ENCODE results near the gene SGMS1.
A peak's percentile ranks its signal among the peaks of the same experiment; 100 is the strongest.
"Not testable (repeated sequence)": the region's sequence is repeated elsewhere in the genome, so short reads cannot be mapped to it uniquely, and the experiment has no call there.

SGMS1 gene

DNA sequence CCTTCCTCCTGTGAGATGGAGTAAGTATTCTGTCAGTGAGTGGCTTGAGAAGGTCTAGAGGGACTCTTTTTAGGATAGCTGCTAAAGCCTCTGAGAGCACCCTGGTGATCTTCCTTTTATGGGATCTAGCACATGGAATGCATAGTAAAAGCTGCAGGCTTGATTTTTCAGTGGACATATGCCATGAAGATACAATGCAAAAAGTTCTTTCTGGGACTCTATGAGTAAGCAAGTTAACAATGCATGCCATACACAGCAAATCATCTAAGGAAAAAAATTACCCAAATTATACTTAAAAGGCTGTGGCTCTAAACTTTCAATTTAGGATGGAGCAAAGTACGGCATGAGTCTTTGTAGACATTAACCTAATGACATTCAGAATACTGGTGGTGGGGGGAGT is 154.5 kb downstream of the SGMS1 start:
- no peaks in the 10 kb centered on the region for H3K27me3 Mint-ChIP-seq
- H3K4me3 Mint-ChIP-seq: no peak overlapping the region
- H3K27ac Mint-ChIP-seq: no peak overlapping the region
- no peaks in the 10 kb centered on the region for H3K9me3 Mint-ChIP-seq (ENCODE audit: low read depth)
- H3K36me3 Mint-ChIP-seq: peaks cover 19% of the 10 kb centered on the region
- peaks cover 64% of the 10 kb centered on the region for H3K4me1 Mint-ChIP-seq (ENCODE audit: low read depth)

DNA sequence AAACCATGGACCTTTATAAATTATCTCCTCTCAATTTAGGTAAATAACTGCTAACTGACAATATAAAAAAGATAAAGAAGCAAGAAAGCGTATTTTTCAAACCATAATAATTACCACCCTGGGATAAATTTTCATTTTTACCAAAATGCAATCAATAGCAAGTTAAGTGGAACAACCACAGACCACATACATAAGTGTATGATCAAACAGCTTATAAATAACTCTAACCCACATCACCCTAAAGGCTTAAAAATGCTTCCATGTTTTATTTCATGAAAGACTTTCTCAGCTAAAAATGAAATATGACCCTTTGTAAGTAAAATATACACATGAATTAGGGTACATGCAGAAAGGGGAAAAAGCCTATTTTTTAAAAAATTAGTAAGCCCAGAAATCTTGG is 156.5 kb downstream of the SGMS1 start:
- H3K27ac Mint-ChIP-seq: no peak overlapping the region
- H3K27me3 Mint-ChIP-seq: no peaks in the 10 kb centered on the region

DNA sequence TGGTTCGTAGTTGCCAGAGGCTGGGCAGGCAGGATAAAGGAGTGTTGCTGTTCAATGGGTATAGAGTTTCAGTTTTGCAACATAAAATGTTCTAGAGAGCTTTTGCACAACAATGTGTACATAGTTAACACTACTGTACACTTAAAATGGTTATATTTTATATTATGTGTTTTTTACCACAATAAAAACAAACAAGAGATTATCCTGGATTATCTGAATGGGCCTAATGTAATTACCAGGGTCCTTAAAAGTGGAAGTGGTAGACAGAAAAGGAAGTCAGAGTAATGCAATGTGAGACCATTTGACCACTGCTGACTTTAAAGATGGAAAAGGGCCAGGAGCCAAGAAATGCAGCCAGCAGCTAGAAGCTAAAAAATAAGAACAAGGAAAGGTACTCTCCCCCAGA is 159.7 kb downstream of the SGMS1 start:
- no peak overlapping the region for H3K27ac Mint-ChIP-seq
- H3K9me3 Mint-ChIP-seq (ENCODE audit: low read depth): no peaks in the 10 kb centered on the region
- H3K36me3 Mint-ChIP-seq: peaks cover 26% of the 10 kb centered on the region
- H3K27me3 Mint-ChIP-seq: no peaks in the 10 kb centered on the region
- peaks cover 24% of the 10 kb centered on the region for H3K4me1 Mint-ChIP-seq (ENCODE audit: low read depth)
- H3K4me3 Mint-ChIP-seq: no peak overlapping the region

More for the DNA sequence above, 156.5 kb downstream of the SGMS1 start:
- Mint-ChIP-seq H3K4me1 (ENCODE audit: low read depth) (peaks cover 54% of the 10 kb centered on the region), H3K4me3 (no peak overlapping the region), H3K36me3 (peaks cover 20% of the 10 kb centered on the region), H3K9me3 (ENCODE audit: low read depth) (no peaks in the 10 kb centered on the region)

DNA sequence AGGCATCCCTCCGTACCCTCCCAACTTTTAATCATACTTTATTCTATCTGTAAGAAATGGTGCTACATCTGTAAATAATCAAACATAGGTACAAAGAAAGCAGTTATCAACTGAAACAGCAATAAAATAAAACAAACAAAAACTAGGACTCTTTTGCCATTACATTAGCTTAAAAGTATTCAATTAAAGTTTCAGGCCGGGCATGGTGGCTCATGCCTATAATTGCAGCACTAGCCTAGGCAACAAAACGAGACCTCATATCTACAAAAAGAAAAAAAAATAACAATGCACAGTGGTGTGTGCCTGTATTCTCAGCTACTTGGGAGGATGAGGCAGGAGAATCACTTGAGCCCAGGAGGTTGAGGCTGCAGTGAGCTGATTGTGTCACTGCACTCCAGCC is 161.9 kb downstream of the SGMS1 start:
- H3K36me3 Mint-ChIP-seq: peaks cover 35% of the 10 kb centered on the region
- no peaks in the 10 kb centered on the region for H3K27me3 Mint-ChIP-seq
- H3K4me1 Mint-ChIP-seq (ENCODE audit: low read depth): peaks cover 3% of the 10 kb centered on the region
- H3K4me3 Mint-ChIP-seq: no peak overlapping the region
- H3K9me3 Mint-ChIP-seq (ENCODE audit: low read depth): no peaks in the 10 kb centered on the region
- H3K27ac Mint-ChIP-seq: no peak overlapping the region

DNA sequence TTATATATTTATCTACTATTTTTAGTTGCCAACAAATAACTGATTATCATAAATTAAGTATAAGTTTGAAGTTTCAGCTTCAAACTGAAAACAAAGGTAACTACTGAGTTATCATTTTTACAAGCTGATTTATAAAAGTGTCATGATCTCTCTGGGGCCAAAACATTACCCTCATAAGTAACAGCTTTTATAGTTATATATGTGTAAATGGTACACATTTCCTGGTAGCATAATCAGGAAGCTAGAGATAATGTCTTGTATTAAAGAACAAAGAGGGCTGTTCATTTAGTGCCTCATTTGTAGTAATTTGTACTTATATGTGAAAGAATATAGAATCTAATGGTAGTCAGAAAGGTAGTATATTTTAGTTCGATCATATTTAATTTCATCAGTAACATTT is 162.6 kb downstream of the SGMS1 start:
- no peaks in the 10 kb centered on the region for H3K27me3 Mint-ChIP-seq
- H3K9me3 Mint-ChIP-seq (ENCODE audit: low read depth): no peaks in the 10 kb centered on the region
- peaks cover 37% of the 10 kb centered on the region for H3K36me3 Mint-ChIP-seq
- no peak overlapping the region for H3K27ac Mint-ChIP-seq
- H3K4me3 Mint-ChIP-seq: no peak overlapping the region
- H3K4me1 Mint-ChIP-seq (ENCODE audit: low read depth): no peaks in the 10 kb centered on the region

DNA sequence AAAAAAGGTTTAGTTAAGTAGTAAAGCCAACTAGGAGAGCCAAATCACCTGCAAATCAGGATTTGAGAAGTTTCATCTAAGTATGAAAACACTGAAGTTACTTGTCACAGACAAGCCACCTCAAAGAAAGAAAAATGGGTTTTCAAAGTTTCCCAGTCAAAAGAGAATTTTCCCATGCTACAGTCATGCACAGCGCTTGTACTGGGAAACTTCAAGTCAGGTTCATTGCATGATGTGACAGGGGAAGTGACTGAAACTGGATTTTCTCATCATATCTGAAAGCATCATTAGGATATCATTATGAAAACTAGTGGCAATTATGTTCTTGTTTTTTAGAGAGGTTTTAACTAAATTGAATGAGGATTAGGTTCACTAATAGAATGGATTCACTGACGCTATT is 167.0 kb downstream of the SGMS1 start:
- Mint-ChIP-seq H3K9me3 (ENCODE audit: low read depth) (no peaks in the 10 kb centered on the region), H3K4me3 (no peak overlapping the region), H3K27ac (no peak overlapping the region), H3K27me3 (no peaks in the 10 kb centered on the region), H3K36me3 (peaks cover 25% of the 10 kb centered on the region), H3K4me1 (ENCODE audit: low read depth) (peaks cover 5% of the 10 kb centered on the region)

DNA sequence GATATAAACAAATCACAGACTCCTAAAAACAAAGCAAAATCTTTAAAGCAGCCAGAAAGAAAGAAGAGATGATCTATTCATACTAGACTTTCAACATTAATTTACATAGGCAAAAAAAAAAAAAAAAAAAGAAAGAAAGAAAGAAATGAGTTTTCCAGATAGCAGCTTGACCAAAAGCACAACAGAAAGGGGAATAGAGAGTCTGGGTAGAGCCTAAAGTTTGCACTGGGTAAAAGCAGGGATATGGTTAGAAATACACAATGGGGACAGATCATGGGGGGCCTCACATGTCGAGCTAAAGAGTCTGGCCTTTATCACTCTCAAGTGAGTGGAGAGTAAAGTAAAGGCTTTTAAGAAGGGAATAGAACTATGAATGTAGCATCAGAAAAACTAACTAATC is 169.8 kb downstream of the SGMS1 start:
- Mint-ChIP-seq H3K4me1 (ENCODE audit: low read depth) (peaks cover 10% of the 10 kb centered on the region), H3K27me3 (no peaks in the 10 kb centered on the region), H3K4me3 (no peak overlapping the region), H3K27ac (no peak overlapping the region), H3K36me3 (peaks cover 21% of the 10 kb centered on the region), H3K9me3 (ENCODE audit: low read depth) (no peaks in the 10 kb centered on the region)

DNA sequence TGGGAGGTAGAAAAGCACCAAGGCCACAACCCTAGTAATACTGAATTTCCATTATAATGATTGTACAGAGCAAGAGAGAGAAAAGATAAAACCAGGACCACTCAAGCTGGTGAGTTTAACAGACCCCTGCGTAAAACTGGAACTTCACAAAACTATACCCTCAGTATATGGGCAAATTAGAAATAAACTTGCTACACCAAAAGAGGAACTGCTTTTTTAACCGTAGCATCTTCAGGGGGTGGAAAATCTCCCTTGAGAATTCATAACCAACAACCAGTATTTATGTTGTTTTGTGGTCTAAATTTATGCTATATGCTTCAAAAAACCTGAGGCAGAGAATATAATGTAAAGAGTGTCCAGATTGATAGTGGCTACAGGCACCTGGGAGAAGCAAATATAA is 171.2 kb downstream of the SGMS1 start:
- Mint-ChIP-seq H3K4me3 (no peak overlapping the region), H3K9me3 (ENCODE audit: low read depth) (no peaks in the 10 kb centered on the region), H3K36me3 (peaks cover 23% of the 10 kb centered on the region), H3K27me3 (no peaks in the 10 kb centered on the region), H3K4me1 (ENCODE audit: low read depth) (peaks cover 14% of the 10 kb centered on the region), H3K27ac (no peak overlapping the region)

DNA sequence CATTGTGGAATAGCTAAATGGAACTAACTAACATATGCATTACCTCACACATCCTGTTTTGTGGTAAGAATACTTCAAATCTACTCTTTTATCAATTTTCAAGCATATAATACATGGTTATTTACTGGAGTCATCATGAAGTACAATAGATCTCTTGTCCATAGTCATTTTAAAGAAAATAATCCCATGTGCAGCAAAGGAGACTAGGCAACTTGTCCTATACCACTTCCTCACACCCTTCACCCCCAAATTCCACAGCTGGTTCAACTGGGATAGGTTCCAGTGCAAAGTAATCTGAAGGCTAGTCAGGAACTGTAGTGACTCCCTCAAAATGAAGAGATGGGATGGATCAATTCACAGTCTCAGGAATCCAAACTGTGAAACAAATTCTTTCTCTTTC is 176.1 kb downstream of the SGMS1 start:
- Mint-ChIP-seq H3K4me3 (no peak overlapping the region), H3K27ac (no peak overlapping the region), H3K9me3 (ENCODE audit: low read depth) (no peaks in the 10 kb centered on the region), H3K36me3 (peaks cover 35% of the 10 kb centered on the region), H3K27me3 (no peaks in the 10 kb centered on the region), H3K4me1 (ENCODE audit: low read depth) (peaks cover 14% of the 10 kb centered on the region)

DNA sequence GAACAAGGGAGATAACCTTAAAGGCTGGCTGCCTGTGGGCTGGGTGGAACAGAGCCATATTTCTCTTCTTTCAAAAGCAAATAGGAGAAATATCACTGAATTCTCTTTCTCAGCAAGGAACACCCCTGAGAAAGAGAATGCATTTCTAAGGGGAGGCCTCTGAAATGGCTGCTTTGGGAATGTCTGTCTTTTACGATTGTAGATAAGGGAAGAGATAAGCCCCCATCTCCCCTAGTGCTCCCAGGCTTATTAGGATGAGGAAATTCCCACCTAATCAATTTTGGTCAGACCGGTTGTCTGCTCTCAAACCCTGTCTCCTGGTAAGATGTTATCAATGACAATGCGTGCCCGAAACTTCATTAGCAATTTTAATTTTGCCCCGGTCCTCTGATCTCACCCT is 178.0 kb downstream of the SGMS1 start:
- H3K4me3 Mint-ChIP-seq; H3K9me3 Mint-ChIP-seq (ENCODE audit: low read depth); H3K27me3 Mint-ChIP-seq; H3K27ac Mint-ChIP-seq: not testable (repeated sequence)
- H3K4me1 Mint-ChIP-seq (ENCODE audit: low read depth): peaks cover 18% of the 10 kb centered on the region
- H3K36me3 Mint-ChIP-seq: peaks cover 34% of the 10 kb centered on the region

DNA sequence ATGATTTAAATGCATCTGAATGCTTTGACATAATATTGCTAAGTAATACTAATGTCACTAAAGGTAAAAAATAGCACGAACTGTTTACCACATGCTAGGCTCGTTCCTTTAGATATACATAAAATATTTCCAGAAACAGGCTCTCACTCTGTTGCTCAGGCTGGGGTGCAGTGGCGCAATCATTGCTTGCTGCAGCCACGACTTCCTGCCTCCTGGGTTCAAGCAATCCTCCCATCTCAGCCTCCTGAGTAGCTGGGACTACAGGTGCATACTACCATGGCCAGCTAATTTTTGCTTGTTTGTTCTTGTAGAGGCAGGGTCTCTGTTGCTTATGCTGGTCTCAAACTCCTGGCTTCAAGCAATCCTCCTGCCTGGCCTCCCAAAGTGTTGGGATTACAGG is 183.3 kb downstream of the SGMS1 start:
- no peak overlapping the region for H3K27ac Mint-ChIP-seq
- no peaks in the 10 kb centered on the region for H3K27me3 Mint-ChIP-seq
- peaks cover 20% of the 10 kb centered on the region for H3K4me1 Mint-ChIP-seq (ENCODE audit: low read depth)
- peaks cover 27% of the 10 kb centered on the region for H3K36me3 Mint-ChIP-seq
- H3K9me3 Mint-ChIP-seq (ENCODE audit: low read depth): no peaks in the 10 kb centered on the region
- no peak overlapping the region for H3K4me3 Mint-ChIP-seq

DNA sequence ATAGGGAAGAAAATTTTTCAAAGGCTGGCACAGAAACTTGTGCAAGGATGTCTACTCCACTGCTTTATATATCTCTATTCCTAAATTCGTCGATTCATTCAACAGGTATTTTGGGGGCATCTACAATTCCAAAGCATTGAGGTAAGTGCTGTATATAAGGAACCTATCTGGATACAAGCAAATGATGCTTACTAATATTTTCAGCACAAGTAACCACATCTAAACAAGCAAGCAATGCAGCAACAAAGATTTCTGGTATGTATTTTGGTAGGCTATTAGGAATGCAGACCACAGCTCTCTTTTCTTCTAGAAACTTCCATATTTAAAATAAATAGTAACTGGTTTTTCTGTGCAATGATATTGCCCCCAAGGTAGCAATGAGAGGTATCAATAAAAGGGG is 183.9 kb downstream of the SGMS1 start:
- Mint-ChIP-seq H3K27ac (no peak overlapping the region), H3K4me3 (no peak overlapping the region), H3K4me1 (ENCODE audit: low read depth) (peaks cover 20% of the 10 kb centered on the region), H3K36me3 (peaks cover 28% of the 10 kb centered on the region), H3K27me3 (no peaks in the 10 kb centered on the region), H3K9me3 (ENCODE audit: low read depth) (no peaks in the 10 kb centered on the region)

DNA sequence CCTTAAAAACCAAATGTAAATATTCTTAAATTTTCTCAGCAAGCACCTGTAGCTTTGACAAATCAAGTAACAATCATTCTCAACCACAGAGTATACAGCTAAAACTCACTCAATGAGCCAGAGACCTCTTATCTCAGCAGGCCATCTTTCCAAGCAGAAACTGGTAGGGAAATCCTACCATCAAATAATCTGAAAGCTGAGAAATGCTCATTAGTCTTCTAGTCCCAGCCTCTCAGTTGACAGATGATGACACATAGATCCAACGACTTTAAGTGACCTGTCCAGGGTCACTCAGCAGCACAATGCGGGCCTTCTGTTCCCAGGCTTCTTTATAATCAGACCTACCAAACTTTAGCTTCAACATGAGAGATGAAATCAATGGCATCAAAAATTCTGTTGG is 184.6 kb downstream of the SGMS1 start:
- Mint-ChIP-seq H3K27me3 (no peaks in the 10 kb centered on the region), H3K4me3 (no peak overlapping the region), H3K36me3 (peaks cover 27% of the 10 kb centered on the region), H3K4me1 (ENCODE audit: low read depth) (peaks cover 20% of the 10 kb centered on the region), H3K9me3 (ENCODE audit: low read depth) (no peaks in the 10 kb centered on the region), H3K27ac (no peak overlapping the region)

DNA sequence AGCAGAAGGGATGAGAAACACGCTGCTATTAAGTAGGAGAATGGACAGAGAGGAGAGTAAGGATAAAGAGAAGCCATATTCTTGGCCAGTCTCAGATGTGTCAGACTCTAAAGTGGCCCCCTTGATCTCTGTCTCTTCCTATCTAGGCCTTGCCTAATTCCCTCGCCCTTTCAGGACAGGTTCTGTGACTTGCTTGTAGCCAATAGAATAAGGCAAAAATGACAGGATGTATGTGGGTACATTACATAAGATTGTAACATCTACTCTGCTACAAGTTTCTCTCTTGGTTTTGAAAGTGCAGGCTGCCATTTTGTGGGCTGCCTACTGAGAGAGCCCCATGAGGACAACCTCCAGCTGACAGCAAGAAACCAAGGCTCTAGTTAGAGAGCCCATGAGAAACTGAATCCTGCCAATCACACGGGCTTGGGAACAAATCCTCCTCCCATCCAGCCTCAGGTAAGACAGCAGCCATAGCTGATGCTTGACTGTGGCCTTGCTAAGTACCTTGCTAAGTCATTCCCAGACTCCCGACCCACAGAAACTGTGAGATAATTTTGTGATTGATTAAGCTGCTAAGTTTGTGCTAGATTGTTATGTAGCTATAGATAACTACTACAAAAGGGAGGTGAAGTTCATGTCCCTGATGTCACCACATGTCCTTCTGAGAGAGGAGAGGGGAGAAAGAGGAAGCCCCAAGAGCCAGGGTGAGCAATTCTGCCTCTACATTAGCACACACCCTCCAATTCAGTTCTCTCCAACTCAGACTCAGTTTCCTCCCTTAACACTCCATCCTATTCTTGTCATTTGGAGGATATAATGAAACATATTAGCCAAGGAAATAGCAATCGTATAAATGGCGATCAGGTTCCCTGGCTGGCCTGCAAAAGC is 185.5 kb downstream of the SGMS1 start:
- no peak overlapping the region for H3K27ac Mint-ChIP-seq
- H3K9me3 Mint-ChIP-seq (ENCODE audit: low read depth): no peaks in the 10 kb centered on the region
- H3K4me1 Mint-ChIP-seq (ENCODE audit: low read depth): peaks cover 22% of the 10 kb centered on the region
- no peak overlapping the region for H3K4me3 Mint-ChIP-seq
- no peaks in the 10 kb centered on the region for H3K27me3 Mint-ChIP-seq
- peaks cover 30% of the 10 kb centered on the region for H3K36me3 Mint-ChIP-seq

DNA sequence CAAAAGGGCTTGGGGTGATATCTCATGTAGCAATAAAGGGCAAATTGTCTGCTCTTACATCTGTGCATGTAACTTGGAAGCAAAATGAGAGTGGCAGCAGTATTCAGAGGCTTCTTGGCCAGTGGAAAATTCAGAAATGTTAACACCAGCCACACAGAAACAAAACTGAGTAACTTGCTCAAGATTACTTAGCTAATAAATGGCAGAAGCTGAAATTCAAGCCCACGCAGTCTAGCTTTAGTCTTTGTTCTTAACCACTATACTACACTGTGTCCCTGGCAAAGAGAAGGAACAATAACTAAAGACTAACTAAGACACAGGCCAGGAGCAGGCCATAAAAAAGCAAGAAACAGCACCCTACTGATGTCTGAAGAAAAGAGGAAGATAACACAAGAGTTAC is 186.5 kb downstream of the SGMS1 start:
- Mint-ChIP-seq H3K27ac (peak overlapping the region; percentile 9), H3K4me1 (ENCODE audit: low read depth) (peaks cover 33% of the 10 kb centered on the region), H3K9me3 (ENCODE audit: low read depth) (no peaks in the 10 kb centered on the region), H3K4me3 (no peak overlapping the region), H3K27me3 (no peaks in the 10 kb centered on the region), H3K36me3 (peaks cover 35% of the 10 kb centered on the region)

DNA sequence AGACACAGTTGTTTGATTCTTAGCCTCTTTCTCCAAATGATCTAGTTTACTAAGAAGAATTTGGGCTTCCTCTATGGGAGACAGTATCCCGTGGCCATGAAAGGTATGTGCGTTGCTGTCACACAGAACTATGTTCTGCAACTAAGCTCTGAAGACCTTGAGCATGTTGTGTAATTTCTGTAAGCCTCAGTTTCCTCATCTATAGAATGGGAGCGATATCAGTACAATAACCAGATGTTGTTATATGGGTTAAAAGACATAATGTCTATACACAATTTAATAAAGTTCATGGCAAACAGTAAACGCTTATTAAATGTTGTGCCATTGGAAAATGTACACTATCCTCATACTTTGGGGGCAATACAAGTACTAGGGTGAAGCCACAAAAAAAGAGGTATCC is 187.0 kb downstream of the SGMS1 start:
- H3K36me3 Mint-ChIP-seq: peaks cover 38% of the 10 kb centered on the region
- H3K4me3 Mint-ChIP-seq: no peak overlapping the region
- no peaks in the 10 kb centered on the region for H3K27me3 Mint-ChIP-seq
- H3K9me3 Mint-ChIP-seq (ENCODE audit: low read depth): no peaks in the 10 kb centered on the region
- no peak overlapping the region for H3K27ac Mint-ChIP-seq
- H3K4me1 Mint-ChIP-seq (ENCODE audit: low read depth): peaks cover 36% of the 10 kb centered on the region
